Measurements from ENCODE around the gene TPSB2.

Gene TPSB2

GRCh38 chr16:1215574-1216295 is 14.2 kb downstream of the TPSB2 start (continued):
- TF ChIP-seq ZSCAN5A (tag by site-specific recombination; IDR thresholded peaks at IDR 0.05) (no peak), ZBTB17 (tag by site-specific recombination; IDR thresholded peaks at IDR 0.05) (no peak), EGR2 (tag by site-specific recombination; IDR thresholded peaks at IDR 0.05; ENCODE audit: low read depth) (peak; percentile 85), ZNF146 (tag by site-specific recombination; IDR thresholded peaks at IDR 0.05) (no peak), RBAK (tag by site-specific recombination; IDR thresholded peaks at IDR 0.05) (no peak), ZBTB8A (tag by site-specific recombination; IDR thresholded peaks at IDR 0.05) (no peak), ZBTB10 (tag by site-specific recombination; IDR thresholded peaks at IDR 0.05) (no peak), YY2 (tag by site-specific recombination; IDR thresholded peaks at IDR 0.05) (no peak), ZNF366 (tag by site-specific recombination; conservative IDR thresholded peaks at IDR 0.05) (no peak), ZNF585B (tag by site-specific recombination; IDR thresholded peaks at IDR 0.05) (no peak), ZNF530 (tag by site-specific recombination; IDR thresholded peaks at IDR 0.05; ENCODE audit: low read depth) (no peak), GFI1B (tag by site-specific recombination; IDR thresholded peaks at IDR 0.05) (no peak), ZNF701 (tag by site-specific recombination; IDR thresholded peaks at IDR 0.05) (no peak), HOXC10 (CRISPR knock-in tag; IDR thresholded peaks at IDR 0.05) (no peak), GLI2 (tag by site-specific recombination; IDR thresholded peaks at IDR 0.05; ENCODE audit: borderline replicate concordance, low read depth) (no peak), ZFHX2 (tag by site-specific recombination; conservative IDR thresholded peaks at IDR 0.05) (peak; percentile 63)
- TF ChIP-seq, protein P1, sequence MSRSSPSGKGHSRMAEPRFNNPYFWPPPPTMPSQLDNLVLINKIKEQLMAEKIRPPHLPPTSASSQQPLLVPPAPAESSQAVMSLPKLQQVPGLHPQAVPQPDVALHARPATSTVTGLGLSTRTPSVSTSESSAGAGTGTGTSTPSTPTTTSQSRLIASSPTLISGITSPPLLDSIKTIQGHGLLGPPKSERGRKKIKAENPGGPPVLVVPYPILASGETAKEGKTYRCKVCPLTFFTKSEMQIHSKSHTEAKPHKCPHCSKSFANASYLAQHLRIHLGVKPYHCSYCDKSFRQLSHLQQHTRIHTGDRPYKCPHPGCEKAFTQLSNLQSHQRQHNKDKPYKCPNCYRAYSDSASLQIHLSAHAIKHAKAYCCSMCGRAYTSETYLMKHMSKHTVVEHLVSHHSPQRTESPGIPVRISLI (tag by site-specific recombination; IDR thresholded peaks at IDR 0.05), result no peak
- TF ChIP-seq, protein P2, sequence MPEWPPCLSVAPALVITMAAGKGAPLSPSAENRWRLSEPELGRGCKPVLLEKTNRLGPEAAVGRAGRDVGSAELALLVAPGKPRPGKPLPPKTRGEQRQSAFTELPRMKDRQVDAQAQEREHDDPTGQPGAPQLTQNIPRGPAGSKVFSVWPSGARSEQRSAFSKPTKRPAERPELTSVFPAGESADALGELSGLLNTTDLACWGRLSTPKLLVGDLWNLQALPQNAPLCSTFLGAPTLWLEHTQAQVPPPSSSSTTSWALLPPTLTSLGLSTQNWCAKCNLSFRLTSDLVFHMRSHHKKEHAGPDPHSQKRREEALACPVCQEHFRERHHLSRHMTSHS (tag by site-specific recombination; IDR thresholded peaks at IDR 0.05), result no peak
- TF ChIP-seq, protein P3, sequence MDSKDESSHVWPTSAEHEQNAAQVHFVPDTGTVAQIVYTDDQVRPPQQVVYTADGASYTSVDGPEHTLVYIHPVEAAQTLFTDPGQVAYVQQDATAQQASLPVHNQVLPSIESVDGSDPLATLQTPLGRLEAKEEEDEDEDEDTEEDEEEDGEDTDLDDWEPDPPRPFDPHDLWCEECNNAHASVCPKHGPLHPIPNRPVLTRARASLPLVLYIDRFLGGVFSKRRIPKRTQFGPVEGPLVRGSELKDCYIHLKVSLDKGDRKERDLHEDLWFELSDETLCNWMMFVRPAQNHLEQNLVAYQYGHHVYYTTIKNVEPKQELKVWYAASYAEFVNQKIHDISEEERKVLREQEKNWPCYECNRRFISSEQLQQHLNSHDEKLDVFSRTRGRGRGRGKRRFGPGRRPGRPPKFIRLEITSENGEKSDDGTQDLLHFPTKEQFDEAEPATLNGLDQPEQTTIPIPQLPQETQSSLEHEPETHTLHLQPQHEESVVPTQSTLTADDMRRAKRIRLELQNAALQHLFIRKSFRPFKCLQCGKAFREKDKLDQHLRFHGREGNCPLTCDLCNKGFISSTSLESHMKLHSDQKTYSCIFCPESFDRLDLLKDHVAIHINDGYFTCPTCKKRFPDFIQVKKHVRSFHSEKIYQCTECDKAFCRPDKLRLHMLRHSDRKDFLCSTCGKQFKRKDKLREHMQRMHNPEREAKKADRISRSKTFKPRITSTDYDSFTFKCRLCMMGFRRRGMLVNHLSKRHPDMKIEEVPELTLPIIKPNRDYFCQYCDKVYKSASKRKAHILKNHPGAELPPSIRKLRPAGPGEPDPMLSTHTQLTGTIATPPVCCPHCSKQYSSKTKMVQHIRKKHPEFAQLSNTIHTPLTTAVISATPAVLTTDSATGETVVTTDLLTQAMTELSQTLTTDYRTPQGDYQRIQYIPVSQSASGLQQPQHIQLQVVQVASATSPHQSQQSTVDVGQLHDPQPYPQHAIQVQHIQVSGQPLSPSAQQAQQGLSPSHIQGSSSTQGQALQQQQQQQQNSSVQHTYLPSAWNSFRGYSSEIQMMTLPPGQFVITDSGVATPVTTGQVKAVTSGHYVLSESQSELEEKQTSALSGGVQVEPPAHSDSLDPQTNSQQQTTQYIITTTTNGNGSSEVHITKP (tag by site-specific recombination; IDR thresholded peaks at IDR 0.05), result no peak
